ENCODE results near the gene ODAD4.

DNA sequence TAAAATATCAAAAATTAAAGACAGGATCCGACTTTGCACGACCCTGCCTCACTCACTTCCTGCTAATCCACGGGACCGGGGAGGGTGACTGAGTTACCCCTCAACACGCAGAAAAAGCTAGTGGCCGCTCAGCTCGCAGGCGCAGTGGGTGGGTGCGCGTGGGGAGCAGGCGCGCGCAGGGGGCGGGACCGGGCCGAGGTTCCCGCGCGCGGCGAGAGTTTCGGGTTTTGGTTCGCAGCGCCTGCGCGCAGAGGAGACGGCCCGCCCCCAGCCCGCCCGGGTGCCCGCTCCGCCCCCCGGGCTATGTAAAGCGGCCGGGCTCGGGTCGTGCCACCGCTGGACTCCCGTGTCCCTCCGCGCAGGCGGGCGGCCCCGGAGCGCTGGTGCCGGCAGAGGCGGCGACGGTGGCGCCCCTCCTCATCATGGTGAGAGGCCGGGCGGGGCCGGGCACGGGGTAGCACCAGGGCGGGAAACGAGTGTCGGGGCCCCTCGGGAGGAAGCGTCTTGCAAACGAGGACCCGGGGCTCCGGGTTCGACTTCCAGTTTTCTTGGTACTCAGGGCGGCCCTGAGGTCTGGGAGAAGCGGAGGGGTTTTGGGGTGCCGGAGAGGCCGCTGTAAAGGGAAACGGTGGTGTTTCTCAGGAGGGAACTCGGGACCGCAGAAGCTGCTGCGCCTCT is 36.2 kb downstream of the ODAD4 start, which contains the start of gene CNP:
- TF ChIP-seq POLR2A (IDR thresholded peaks at IDR 0.05) = no peak
- TF ChIP-seq, protein P1, sequence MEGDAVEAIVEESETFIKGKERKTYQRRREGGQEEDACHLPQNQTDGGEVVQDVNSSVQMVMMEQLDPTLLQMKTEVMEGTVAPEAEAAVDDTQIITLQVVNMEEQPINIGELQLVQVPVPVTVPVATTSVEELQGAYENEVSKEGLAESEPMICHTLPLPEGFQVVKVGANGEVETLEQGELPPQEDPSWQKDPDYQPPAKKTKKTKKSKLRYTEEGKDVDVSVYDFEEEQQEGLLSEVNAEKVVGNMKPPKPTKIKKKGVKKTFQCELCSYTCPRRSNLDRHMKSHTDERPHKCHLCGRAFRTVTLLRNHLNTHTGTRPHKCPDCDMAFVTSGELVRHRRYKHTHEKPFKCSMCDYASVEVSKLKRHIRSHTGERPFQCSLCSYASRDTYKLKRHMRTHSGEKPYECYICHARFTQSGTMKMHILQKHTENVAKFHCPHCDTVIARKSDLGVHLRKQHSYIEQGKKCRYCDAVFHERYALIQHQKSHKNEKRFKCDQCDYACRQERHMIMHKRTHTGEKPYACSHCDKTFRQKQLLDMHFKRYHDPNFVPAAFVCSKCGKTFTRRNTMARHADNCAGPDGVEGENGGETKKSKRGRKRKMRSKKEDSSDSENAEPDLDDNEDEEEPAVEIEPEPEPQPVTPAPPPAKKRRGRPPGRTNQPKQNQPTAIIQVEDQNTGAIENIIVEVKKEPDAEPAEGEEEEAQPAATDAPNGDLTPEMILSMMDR (IDR thresholded peaks at IDR 0.05) = no peak
